ENCODE measurements around the gene CDC14A.
A peak's percentile ranks its signal among the peaks of the same experiment; 100 is the strongest.

Gene CDC14A

GRCh38 chr1:100502052-100502792 is 149.9 kb downstream of the CDC14A start:
- peak; percentile 58 for DNase-seq

DNA sequence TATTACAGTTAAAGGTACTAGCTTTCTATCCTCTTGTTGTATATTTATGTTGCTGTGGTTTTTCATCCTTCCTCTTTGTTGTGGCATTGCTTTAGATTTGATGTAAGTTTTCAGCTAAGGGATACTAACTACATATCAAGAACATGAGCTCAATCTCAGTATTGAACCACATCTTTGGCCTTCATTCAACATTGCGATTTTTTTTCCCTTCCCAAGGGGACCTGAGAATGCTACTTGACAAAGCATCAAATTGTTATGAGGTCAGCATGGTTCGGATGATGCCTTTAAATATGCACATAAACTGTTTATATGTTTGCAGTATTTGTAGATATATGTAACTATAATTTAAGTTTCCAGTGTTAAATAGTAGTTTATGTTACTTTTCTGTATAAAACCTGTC is 153.9 kb downstream of the CDC14A start:
- no peak for DNase-seq

- no peak for DNase-seq
Measured at GRCh38 chr1:100510451-100510850, 158.1 kb downstream of the CDC14A start.

GRCh38 chr1:100511058-100511457 is 158.8 kb downstream of the CDC14A start:
- DNase-seq = no peak

- DNase-seq = no peak
Measured at GRCh38 chr1:100511773-100512172, 159.5 kb downstream of the CDC14A start.

DNA sequence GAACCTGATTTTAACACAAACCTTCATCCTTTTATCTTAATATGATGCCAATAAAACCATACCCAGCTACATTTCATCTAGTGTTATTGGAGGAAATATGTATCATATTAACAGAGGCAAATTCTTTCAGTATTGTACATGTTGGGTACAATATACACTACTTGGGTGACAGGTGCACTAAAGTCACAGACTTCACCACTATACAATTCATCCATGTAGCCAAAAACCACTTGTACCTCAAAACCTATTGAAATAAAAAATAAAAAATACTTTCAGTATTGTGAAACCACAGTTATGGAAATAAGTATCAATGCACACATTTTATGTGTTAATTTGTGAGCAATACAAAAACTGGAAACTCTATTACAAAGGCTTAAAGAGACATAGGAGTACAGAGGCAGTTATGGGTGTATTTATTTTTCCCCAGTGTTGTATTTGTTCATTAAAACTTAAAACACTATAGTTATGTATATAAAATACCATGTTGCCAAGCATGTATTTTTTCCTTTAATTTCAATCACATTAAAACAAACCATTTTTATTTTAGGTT is 160.6 kb downstream of the CDC14A start:
- no peak for DNase-seq

- no peak for DNase-seq
Measured at GRCh38 chr1:100516857-100517256, 164.6 kb downstream of the CDC14A start.

- DNase-seq = no peak
Measured at GRCh38 chr1:100517515-100517914, 165.2 kb downstream of the CDC14A start.

DNA sequence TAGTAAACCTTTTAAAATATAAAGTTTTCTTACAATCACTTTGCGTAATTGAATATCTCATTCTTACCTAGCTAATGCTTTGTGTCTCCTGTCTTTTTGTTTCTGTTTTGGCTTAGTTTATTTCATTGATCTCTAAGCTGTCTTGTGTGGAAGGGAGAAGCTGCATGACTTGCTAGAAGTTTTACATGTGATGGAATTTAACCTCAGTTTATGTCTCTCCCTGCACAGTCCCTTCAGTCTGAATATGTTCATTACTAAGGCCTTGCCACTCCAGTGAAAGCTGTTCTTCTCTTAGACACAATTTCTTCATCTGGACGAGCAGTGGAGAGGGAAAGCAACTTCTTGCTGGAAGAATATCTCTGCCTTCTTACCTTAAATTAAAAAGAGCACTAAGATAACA is 165.7 kb downstream of the CDC14A start:
- no peak for DNase-seq

DNA sequence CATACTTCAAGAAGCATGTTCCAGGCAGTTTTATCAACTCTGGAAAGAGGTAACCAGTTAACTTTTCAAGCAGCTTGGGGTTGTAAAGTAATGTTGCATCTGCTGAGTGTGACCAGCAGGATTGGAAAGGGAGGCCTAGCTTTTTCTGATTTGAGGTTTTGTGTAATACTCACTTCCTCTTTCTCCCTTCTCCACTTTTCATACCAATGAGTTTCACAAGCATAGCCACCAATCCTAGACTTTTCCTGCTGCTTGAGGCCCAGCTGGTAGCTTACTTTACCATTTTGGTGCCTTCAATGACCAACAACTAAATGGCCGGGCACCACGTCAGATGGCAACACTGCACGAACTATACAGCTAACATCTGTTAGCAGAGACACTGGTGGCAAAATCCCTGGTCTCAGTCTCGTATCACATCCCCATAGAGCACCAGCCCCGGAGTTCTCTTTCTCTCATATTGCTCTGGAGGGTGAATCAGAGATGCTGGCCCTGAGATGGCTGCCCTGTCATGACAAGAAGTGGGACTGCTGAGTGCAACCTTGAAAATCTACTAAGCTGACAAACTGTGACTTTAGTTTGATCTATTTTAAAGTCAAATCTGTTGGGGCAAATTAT is 170.8 kb downstream of the CDC14A start:
- no peak for DNase-seq

- DNase-seq = no peak
Measured at GRCh38 chr1:100524355-100524754, 172.0 kb downstream of the CDC14A start.

GRCh38 chr1:100526894-100527293 is 174.6 kb downstream of the CDC14A start:
- no peak for DNase-seq

- DNase-seq = no peak
Measured at GRCh38 chr1:100528871-100529270, 176.6 kb downstream of the CDC14A start.

GRCh38 chr1:100530141-100530540 is 177.8 kb downstream of the CDC14A start:
- no peak for DNase-seq

- no peak for DNase-seq
Measured at GRCh38 chr1:100530880-100531487, 178.7 kb downstream of the CDC14A start.

GRCh38 chr1:100532645-100533044 is 180.3 kb downstream of the CDC14A start:
- no peak for DNase-seq

- no peak for DNase-seq
Measured at GRCh38 chr1:100535264-100535663, 183.0 kb downstream of the CDC14A start.

- DNase-seq = no peak
Measured at GRCh38 chr1:100536031-100536430, 183.7 kb downstream of the CDC14A start.

- no peak for DNase-seq
Measured at GRCh38 chr1:100538913-100539835, 186.9 kb downstream of the CDC14A start.

DNA sequence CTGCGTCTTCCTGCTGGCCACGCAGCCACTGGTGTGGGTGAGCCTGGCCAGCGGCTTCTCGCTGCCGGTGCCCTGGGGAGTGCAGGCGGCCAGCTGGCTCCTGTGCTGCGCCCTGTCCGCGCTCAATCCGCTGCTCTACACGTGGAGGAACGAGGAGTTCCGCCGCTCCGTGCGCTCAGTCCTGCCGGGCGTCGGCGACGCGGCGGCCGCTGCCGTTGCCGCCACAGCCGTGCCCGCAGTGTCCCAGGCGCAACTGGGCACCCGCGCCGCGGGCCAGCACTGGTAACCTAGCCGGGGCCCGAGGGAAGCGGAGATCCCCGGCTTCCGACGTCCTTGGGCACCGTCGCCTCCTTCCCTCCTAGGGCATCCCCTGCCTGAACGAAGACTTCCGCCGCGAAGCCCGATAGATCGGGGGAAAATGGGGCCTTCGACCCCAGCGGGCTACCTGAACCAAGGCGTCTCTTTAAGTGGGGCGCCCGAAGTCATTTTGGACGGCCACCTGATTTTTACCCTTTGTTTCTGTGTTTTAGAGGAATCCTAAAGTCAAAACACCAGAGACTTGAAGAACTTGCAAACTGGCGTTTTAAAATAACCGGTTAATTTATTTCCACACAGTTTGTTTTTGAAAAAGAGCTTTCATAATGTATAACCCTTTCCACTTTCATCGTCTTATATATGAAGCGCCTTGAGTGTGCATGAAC is 187.7 kb downstream of the CDC14A start:
- DNase-seq = no peak

DNA sequence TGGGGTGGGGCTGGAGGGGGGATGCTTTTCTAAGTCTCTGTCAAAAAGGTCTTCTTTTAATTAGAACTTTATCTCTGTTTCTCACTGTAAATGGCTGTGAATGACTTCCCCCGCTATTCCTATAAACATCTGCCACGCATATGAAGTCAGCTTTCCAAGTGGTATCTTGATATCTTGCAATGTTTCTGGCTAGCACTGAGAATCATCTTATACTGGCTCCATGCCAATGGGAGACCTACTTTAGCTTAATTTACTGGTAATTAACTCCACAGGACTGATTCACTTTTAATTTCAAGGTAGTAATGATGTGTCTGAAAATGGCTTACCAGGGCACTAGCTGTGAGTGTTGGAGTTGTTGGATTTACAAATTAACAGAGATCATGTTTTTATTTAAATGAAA is 190.0 kb downstream of the CDC14A start:
- no peak for DNase-seq

DNA sequence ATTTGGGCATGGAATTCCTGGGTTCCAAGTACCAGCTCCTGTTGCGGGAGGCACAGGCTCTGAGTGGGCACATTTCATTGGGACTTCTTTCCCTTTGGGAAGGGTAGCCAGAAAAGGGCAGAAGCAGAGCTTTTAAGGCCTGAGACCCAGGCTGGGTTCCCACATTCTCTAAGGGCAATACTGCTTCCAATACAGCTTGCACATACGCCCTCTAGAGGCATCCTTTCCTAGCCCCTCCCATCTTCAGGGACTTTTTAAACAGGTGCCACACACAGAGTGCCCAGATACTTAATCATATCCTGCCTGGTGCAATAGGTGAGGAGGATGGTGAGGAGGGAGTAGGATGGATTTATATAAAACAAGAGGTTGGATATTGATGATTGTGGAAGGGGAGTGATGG is 191.3 kb downstream of the CDC14A start:
- no peak for DNase-seq

All from NCI-H510A (cell line).